HG03095 (cell line): ENCODE measurements around the gene EXD3.
"Not testable (repeated sequence)": the region's sequence is repeated elsewhere in the genome, so short reads cannot be mapped to it uniquely, and the experiment has no call there.

ENCODE experiments used
- ATAC-seq: cut with Tn5 transposase; IDR thresholded peaks from one replicate; pipeline ENCODE4 v1.9.1; 2021; ENCODE audit warnings: moderate library complexity; ENCODE audit not compliant: unreplicated experiment

The EXD3 gene

DNA sequence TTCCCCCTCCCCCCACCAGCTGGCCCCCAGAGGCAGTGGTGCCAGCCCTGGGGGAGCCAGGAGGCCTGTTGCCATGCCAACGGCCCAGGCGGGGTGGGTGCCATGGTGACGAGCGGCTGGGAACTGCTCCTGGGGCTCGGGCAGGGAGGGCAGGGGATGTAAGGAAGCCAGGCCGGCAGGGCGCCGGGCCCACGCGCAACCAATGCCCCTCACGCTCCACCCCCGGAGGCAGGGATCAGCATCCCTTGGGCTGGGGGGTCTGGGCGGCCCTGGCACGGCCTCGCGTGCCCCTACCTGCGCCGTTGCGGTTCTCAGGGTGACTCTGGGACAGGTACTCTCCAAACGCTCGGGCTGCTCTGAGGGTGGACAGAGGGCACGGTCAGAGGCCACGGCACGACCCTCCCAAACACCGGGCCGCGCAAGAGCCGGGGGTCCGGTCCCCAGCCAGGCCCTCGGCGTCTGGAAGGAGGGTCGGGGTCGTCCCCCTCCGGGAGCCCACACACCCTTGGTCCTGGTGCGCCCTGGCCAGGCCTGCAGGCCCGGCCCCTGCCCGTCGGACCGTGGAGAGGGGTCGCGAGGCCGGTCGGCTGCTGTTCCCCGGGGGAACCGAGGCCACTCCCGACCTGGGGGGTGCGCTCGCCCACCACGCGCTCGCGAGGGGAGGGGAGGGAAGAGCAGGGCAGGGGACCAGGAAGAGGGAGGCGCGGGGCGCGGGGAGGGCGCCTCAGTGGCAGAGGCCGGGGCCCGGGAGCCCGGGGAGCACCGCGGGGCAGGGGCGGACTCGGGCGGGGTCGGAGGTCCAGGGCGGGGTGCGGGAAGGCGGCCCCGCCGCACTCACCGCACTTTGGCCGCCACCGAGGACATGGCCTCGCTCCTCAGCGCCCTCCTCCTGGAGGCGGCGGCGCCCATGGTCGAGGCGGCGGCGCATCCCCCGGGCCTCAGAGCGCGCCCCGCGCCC, 35.5 kb upstream of the EXD3 start:
- ATAC-seq = peak; percentile 5

DNA sequence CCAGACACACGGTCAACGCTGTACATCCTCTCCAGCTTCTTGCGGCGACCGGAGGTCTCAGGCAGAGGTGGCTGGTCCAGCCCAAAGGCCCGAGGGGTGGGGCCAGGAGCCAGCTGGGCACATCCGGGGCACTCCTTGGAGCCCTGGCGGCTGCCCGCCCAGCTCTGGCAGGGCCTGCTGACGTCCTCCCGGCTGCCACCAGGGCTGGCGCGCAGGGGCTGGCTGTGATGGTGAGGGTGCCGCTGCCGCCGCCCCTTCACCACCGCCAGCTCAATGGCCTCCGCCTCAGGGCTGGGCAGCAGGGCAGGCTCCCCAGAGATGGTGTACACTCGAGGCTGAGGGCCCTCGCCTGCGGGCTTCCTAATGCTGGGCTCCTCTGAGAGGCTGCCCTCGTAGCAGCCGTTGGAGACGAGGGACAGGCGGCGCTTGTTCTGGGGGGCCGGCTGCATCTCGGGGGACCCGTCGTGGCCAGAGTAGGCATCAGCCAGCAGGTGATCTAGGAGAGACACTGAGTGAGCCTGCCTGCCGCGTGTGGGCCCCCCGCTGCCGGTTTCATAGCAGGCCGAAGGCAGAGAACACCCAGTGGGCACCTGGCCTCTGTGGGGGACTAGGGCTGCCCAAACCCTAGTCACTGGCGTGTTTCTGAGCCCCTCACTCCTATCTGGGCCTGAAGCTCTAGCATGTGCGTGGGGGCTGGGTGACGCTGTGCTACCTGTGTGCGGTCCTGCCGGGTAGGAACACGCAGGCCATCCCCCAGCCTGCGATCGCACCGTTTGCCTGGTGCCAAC, 34.6 kb upstream of the EXD3 start:
- ATAC-seq = no peak

DNA sequence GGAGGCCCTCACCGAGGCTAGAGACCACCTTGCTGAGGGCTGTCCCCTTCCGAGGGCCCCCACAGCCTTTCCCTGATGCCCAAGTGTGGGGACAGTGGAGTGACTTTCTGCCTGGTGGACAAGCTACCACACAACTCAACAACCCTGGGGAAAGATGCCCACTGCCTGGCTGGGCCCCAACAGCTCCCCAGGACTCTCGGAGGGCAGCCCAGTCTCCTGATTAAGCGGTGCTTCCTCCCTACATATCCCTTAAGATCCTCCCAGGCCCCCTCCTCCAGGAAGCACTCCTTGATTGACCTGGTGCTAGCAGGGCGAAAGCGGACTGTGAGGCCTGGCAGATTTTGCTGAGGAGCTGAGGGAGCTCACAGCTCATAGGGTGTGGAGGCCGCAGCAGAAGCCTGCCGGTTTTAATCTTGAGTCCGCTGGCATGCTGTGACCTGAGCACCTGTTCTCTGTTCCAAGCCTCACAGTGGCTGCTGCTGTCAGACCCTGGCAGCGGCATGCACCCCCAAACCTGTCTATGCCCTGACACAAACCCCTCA, 34.0 kb upstream of the EXD3 start:
- no peak for ATAC-seq

DNA sequence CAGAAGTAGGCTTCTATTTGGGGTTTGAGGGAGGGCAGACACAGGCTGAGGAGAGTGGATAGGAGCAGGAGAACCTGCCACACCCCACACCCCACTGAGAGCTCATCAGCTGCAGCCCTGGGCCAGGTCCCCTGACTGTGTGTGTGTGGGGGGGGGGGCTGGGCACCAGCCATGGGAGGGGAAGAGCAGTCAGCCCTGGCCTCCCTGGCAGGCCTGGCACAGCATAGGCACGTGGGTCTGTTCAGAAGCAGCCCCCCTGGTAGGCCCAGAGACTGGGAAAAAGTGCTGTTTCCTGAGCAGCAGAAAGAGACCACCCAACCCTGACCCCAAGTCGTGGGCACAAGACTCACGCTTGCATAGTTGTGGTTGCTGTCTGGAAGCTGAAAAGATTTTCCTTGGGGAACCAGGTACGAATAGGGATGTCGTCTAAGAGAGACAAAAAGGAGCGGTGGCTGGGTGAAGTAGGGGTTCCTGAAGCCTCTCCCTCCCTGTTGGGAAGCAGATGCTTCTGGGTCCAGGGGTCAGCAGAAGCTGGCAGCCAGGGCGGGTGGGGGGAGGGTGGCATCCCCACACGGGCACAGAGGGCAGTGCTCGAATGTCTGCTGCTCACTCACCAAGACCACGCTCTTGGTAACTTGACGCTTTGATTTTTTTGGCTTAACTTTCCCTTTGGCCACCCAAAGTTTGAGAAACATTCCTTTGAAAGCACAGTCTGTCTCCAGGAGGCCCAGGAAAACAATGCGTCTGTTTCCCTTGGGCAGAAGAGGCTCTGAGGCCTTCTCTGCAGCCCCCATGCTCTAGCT, 33.3 kb upstream of the EXD3 start:
- ATAC-seq = no peak

DNA sequence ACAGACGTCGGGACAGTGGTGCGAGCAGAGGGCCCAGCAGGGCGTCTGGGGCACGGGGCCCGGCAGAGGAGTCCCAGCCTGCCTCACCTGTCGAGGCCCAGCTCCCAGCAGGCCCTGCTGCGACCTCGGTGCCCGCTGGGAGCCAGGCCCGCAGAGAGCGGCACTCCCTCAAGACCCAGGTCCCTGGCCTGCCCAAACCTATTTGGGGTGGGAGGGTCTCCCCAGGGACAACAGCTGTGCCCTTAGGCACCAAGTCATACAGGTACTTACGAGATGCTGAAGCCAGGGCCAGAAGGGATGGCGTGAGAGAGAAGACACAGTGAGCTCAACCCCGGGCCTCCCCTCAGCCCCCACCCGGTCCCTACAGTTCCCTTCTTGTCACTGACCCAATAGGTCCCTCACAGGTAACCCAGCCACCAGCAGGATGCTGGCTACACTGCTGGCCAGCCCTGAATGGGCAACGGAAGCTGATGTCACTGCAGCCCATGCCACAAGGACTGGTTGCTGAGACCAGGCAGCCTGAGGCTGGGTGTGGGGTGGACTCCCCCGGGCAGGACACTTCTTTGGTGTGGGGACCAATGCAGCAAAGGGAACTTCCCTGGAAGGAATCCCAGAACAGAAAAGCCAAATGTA, 32.5 kb upstream of the EXD3 start:
- ATAC-seq = no peak

DNA sequence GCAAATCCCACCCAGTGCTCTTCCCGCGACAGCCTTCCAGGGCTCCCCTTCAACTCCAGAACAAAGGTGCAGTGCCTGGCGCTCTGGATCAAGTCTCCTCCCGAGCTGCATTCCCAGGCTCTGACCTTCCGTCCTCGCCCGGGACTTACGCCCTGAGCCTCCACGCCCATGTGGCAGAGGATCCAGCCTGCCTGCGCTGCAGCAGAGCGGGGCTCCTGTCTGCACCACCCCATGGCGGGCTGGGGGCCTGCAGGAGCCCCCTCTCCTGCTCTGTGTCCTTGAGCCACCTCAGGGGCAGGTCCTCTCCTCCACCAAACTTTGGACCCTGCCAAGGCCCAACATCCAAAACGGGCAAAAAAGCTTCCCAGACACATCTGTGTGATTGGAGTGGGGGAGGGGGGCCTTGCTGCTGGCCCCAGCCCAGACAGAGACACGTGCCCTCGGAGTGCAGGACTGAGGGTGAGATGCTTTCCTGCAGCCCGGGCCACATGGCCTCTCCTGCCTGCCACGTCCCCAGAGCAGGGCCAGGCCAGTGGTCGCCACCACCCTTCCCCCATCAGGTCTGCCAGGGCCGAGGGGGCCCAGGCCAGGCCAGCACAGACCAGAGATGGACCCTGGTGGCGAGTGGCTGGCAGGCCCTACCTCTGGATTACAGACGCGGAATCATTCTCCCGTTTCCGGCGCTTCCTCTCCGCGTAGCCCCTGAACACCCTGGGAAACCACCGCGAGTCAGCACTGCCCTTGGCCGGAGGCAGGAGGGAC, 31.8 kb upstream of the EXD3 start:
- no peak for ATAC-seq

DNA sequence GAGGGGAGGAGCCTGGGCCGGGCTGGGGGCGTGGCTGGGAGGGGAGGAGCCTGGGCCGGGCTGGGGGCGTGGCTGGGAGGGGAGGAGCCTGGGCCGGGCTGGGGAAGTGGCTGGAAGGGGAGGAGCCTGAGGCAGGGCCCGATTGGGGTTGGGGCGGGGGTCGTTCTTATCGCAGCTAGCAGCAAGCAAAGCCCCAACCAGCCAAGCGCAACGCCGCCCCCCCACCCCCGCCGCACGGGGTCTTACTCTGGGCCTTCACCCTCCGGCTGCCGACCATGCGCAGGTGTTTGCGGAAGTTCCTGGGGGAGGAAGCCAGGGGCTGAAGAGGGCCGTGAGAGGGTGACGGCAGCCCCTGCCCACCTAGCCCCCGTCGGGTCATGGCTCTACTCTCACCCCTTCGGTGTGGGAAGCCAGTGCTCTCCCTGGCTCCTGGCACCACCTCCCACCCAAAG, 31.2 kb upstream of the EXD3 start:
- no peak for ATAC-seq

DNA sequence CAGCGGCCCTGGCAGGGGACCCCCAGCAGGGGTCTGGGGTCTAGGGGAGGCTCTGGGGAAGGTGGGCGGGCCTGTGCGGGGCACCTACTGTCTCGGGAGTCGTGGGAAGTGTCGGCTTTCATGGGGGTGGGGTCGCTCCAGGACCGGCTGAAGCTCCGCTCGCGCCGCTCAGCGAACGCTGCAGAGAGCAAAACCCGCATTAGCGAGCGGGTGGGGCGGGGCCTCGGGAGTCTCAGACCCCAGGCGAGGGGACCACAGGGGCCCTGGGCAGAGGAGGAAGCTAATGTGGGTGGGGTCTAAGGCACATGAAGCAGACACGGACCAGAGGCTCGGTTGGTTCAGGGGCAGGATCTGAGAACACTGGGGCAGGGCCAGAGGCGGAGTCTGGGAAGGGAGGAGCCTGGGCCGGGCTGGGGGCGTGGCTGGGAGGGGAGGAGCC, 30.7 kb upstream of the EXD3 start:
- ATAC-seq = no peak

DNA sequence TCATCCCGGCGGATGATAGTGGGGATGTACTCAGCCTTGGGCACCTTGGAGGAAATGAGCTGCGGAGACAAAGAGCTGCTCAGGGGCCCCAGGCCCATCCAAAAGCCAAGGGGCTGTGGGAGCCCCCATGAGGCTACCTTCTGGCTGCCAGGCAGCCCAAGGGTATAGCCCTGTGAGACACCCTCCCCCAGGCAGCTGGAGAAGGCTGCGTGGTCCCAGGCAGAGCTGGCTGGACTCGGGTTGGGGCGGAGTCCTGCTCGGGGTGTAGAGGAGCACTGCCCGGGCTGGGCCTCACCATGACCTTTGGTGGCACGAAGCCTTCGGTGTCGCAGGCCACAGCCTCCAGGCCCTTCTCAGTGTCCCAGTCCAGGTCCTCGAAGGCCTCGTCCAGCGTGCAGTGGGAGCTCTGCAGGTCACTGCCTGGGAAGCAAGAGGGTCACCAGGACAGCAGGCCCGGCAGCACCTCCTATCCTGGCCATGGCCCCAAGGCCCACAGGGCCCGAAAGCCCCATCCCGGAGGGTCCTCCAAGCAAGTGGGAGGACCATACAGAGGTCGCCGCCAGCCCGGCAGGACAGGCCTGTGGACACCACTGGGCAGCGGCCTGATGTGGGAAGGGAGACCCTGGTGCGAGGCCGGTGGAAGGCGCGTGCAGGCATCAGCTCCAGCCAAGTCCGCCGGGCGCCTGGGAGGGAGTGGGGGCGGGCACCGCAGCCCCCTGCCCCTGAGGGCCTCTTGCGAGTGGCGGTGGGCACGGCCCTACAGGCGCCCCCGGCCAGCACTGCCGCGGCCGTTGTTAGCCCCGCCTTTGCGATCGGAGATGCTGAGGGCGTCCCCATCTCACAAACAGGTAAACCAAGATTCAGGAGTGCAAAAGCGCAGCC, 30.0 kb upstream of the EXD3 start:
- no peak for ATAC-seq

DNA sequence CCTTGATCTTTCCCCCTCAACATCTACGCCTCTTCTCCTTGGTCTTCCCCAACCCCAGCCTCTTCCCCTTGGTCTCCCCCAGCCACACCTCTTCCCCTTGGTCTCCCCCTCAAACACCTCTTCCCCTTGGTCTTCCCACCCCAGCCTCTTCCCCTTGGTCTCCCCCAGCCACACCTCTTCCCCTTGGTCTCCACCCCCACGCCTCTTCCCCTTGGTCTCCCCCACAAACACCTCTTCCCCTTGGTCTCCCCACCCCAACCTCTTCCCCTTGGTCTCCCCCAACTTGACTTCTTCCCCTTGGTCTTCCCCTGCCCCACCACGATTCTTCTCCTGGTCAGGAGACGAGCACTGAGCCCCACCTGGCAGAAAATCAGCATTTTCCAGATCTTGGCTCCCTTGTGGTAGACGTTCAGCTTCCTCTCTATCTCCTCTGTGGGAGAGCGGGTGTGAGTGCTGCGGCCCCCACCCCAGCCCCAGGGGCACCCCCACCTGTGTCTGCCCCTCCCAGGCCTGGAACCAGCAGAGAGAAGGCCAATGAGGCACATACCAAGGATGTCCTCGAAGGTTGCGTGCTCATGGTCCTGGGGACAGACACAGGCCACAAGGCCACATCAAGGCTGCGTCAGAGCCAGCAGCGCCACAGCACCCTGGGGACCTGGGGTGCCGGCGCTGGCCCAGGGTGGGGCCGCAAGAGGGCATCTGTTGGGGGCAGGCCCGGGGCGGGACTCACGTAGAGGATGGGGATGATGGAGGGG, 29.2 kb upstream of the EXD3 start:
- ATAC-seq = no peak

DNA sequence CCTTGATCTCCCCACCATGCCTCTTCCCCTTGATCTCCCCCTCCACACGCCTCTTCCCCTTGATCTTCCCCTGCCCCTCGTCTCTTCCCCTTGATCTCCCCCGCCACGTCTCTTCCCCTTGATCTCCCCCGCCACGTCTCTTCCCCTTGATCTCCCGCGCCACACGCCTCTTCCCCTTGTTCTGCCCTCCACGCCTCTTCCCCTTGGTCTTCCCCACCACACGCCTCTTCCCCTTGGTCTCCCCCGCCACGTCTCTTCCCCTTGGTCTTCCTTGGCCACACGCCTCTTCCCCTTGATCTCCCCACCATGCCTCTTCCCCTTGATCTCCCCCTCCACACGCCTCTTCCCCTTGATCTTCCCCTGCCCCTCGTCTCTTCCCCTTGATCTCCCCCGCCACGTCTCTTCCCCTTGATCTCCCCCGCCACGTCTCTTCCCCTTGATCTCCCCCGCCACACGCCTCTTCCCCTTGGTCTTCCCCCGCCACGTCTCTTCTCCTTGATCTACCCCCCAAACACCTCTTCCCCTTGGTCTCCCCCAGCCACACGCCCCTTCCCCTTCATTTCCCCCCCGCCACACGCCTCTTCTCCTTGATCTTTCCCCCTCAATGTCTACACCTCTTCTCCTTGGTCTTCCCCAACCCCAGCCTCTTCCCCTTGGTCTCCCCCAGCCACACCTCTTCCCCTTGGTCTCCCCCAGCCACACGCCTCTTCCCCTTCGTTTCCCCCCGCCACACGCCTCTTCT, 28.5 kb upstream of the EXD3 start:
- not testable (repeated sequence) for ATAC-seq

DNA sequence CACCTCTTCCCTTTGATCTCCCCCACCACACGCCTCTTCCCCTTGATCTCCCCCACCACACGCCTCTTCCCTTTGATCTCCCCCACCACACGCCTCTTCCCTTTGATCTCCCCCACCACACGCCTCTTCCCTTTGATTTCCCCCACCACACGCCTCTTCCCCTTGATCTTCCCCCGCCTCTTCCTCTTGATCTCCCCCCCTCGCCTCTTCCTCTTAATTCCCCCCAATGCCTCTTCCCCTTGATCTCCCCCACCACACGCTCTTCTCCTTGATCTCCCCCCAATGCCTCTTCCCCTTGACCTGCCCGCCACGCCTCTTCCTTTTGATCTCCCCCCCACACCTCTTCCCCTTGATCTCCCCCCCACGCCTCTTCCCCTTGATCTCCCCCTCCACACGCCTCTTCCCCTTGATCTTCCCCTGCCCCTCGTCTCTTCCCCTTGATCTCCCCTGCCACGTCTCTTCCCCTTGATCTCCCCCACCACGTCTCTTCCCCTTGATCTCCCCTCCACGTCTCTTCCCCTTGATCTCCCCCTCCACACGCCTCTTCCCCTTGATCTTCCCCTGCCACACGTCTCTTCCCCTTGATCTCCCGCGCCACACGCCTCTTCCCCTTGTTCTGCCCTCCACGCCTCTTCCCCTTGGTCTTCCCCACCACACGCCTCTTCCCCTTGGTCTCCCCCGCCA, 27.7 kb upstream of the EXD3 start:
- not testable (repeated sequence) for ATAC-seq

DNA sequence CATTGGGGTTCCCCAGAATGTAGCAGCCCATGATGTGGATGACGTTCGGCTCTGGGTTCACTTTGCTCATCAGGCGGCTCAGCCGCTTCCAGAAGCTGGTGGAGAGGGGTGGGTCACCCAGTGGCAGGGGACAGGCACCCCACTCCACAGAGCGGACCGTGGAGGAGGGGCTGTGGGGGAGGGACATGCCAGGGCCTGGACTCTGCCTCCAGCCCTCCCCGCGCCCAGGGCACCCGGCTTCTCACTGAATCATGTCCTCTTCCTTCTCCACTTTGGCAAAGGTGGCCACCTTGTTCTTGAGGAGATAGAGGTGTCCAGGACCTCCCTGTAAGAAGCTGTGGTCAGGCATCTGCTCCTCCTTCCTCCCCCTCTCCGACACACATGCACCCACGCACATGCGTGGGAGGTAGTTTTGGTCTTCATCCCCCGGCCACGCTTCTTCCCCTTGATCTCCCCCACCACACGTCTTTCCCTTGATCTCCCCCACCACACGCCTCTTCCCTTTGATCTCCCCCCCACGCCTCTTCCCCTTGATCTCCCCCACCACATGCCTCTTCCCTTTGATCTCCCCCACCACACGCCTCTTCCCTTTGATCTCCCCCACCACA, 27.1 kb upstream of the EXD3 start:
- ATAC-seq = no peak

DNA sequence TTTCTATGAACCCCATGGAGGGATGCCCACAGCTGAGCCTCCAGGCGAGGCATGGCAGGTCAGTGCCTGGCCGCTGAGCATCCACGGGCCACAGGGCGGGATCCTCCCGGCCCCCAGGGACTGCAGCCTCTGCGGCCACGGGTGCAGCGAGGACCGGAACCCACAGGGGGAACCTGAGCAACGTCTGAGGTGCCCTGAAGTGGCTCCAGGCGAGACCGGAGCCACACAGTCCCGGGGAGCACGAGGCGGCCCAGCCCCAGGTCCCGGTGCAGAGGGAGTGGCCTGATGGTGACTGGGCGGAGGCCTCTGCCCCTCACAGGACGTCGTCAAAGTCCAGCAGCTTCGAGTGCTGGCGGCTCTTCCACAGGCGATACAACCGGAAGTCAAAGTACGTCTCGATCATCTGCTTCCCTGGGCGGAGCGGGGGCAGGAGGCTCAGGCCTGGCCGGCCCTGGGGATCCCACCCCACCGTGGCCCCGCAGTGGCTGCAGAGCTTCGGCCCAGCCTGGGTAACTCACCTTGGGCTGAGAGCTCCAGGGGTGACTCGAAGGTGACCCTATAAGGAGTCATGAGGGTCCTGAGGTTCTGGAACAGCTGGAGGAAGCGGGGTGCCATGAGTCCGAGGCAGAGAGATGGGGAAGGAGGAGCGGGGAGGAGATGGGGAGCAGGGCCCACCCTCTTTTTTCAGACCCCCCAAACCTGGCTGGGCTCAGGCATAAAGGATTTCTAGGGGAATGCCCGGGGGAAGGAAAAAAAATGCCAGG, 26.3 kb upstream of the EXD3 start:
- ATAC-seq = no peak

DNA sequence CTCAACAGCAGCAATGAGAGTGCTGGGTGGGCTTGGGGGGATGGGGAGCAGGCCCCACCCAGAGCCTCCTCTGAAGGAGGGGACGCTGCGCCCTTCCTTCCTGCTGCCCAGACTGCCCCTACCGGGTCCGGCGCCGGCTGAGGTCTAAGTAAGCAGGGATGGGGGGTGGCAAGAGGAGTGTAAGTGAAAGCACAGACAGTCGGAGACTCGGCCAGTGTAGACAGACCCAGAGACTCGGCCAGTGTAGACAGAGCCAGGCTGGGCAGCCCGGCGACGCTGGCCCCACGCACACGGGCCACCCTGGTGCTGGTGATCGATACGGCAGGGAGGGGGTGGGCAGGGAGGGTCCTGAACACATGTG, 25.6 kb upstream of the EXD3 start:
- no peak for ATAC-seq
